ENCODE data around the gene SORCS2. TPM values are rescaled to one million over a fixed set of nuclear protein-coding genes. Genes with fewer than 3 reads are reported as not detected.

Gene SORCS2
- polyA plus RNA-seq, 1 donor (not counting 4 experiments of a cell fraction or from before 2014, with no cell fraction given) = 0.09 TPM

GRCh38 chr4:7725951-7726350 lies 533.6 kb downstream of the SORCS2 start:
- Histone ChIP-seq H2AFZ (ENCODE audit: control insufficient read depth, low read length) (no peak overlapping the region), H3K4me3 (ENCODE audit: control insufficient read depth in 2 of 3, extremely low read depth in 1 of 3, insufficient read depth in 2 of 3, low read depth in 1 of 3, low read length in 3 of 3) (no peak overlapping the region), H3K9me3 (ENCODE audit: control insufficient read depth, low read depth, low read length) (no peaks in the 10 kb centered on the region), H3K4me1 (ENCODE audit: control insufficient read depth, extremely low read depth, insufficient read depth, low read length) (no peaks in the 10 kb centered on the region), H3K27ac (ENCODE audit: control insufficient read depth, insufficient read depth, low read length) (no peak overlapping the region), H3K27me3 (ENCODE audit: control insufficient read depth, extremely low read depth, insufficient read depth, low read length) (no peaks in the 10 kb centered on the region), H3K9me1 (ENCODE audit: control insufficient read depth, extremely low read depth, insufficient read depth, low read length) (no peaks in the 10 kb centered on the region), H3K9ac (ENCODE audit: control insufficient read depth, extremely low read depth, insufficient read depth, low read length) (no peak overlapping the region), H3K4me2 (ENCODE audit: control insufficient read depth, extremely low read depth, insufficient read depth, low read depth, low read length) (no peak overlapping the region), H4K20me1 (ENCODE audit: control insufficient read depth, extremely low read depth, insufficient read depth, low read length) (no peaks in the 10 kb centered on the region), H3K79me2 (ENCODE audit: control insufficient read depth, insufficient read depth, low read length) (no peaks in the 10 kb centered on the region), H3K36me3 (ENCODE audit: control insufficient read depth in 2 of 2, extremely low read depth in 1 of 2, insufficient read depth in 2 of 2, low read length in 2 of 2) (no peaks in the 10 kb centered on the region)
- no peak for FAIRE-seq
- TF ChIP-seq EZH2 (IDR thresholded peaks at IDR 0.05; ENCODE audit: low read length) = no peak
- no peak for TF ChIP-seq CTCF (optimal IDR thresholded peaks at IDR 0.05 in 1 of 3, IDR thresholded peaks at IDR 0.05 in 1 of 3, conservative IDR thresholded peaks at IDR 0.05 in 1 of 3; ENCODE audit: extremely low read depth in 1 of 3, insufficient read depth in 2 of 3, low read length in 3 of 3)
- DNase-seq (ENCODE audit: low read depth, low spot score) = no peak
- dilution Hi-C loops (cut with MboI; ENCODE audit: extremely low pct_ligation_motif_present, low sequenced_read_pairs) = no loop called here

DNA sequence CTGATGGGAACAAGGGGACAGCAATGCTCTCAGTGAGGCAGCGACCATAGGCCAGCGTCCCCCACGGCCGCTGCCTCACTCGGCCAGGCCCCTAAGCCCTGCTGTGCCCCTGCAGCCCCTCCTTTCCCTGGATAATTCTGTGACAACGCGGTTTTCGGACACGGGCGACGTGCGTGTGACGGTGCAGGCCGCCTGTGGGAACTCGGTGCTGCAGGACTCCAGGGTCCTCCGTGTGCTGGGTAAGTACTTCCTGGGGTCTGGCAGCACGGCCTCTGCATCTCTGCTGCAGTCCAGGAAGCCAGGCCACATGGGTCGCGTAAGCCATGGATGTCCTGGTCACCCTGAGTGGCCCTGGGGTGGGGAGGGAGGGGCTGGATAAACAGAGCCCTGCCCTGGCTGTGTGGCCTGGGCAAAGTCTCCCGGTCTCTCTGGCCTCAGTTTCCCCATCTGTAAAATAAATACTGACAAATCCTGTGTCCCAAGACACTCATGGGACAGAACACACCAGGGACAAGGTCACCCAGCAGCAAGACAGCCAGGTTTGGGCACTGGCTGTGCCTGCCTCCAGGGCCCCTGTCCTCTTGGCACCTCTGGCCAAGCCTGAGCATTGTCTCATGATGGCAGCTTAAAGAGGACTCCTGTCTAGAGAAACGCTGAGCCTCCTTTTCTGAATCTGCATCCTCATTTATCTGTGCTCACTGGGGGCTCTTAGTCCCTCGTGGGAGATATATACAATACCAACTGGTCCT lies 534.5 kb downstream of the SORCS2 start:
- no peak overlapping the region for H3K27ac ChIP-seq (ENCODE audit: control insufficient read depth, insufficient read depth, low read length)
- FAIRE-seq (no peak), DNase-seq (ENCODE audit: low read depth, low spot score) (no peak)
- H3K9ac ChIP-seq (ENCODE audit: control insufficient read depth, extremely low read depth, insufficient read depth, low read length) = no peak overlapping the region
- no peaks in the 10 kb centered on the region for H3K4me1 ChIP-seq (ENCODE audit: control insufficient read depth, extremely low read depth, insufficient read depth, low read length)
- TF ChIP-seq EZH2 (IDR thresholded peaks at IDR 0.05; ENCODE audit: low read length) = no peak
- TF ChIP-seq CTCF (optimal IDR thresholded peaks at IDR 0.05 in 1 of 3, IDR thresholded peaks at IDR 0.05 in 1 of 3, conservative IDR thresholded peaks at IDR 0.05 in 1 of 3; ENCODE audit: extremely low read depth in 1 of 3, insufficient read depth in 2 of 3, low read length in 3 of 3) = no peak
- no peaks in the 10 kb centered on the region for H3K79me2 ChIP-seq (ENCODE audit: control insufficient read depth, insufficient read depth, low read length)
- no peak overlapping the region for H3K4me2 ChIP-seq (ENCODE audit: control insufficient read depth, extremely low read depth, insufficient read depth, low read depth, low read length)
- H3K9me1 ChIP-seq (ENCODE audit: control insufficient read depth, extremely low read depth, insufficient read depth, low read length) = no peaks in the 10 kb centered on the region
- H4K20me1 ChIP-seq (ENCODE audit: control insufficient read depth, extremely low read depth, insufficient read depth, low read length) = no peaks in the 10 kb centered on the region
- no peaks in the 10 kb centered on the region for H3K27me3 ChIP-seq (ENCODE audit: control insufficient read depth, extremely low read depth, insufficient read depth, low read length)
- H3K4me3 ChIP-seq (ENCODE audit: control insufficient read depth in 2 of 3, extremely low read depth in 1 of 3, insufficient read depth in 2 of 3, low read depth in 1 of 3, low read length in 3 of 3) = no peak overlapping the region
- no peaks in the 10 kb centered on the region for H3K36me3 ChIP-seq (ENCODE audit: control insufficient read depth in 2 of 2, extremely low read depth in 1 of 2, insufficient read depth in 2 of 2, low read length in 2 of 2)
- no peaks in the 10 kb centered on the region for H3K9me3 ChIP-seq (ENCODE audit: control insufficient read depth, low read depth, low read length)
- H2AFZ ChIP-seq (ENCODE audit: control insufficient read depth, low read length) = no peak overlapping the region
- dilution Hi-C loops (cut with MboI; ENCODE audit: extremely low pct_ligation_motif_present, low sequenced_read_pairs) = no loop called here

Data from keratinocyte (primary cell).